Activated CD8-positive, alpha-beta T cell treated with anti-CD3 and anti-CD28 coated beads for 36 hours (primary cell): Measurements from ENCODE around the gene MTUS2. TPM values are rescaled to one million over a fixed set of nuclear protein-coding genes. Genes with fewer than 3 reads are reported as not detected.

Source experiments
- ATAC-seq: fragments of 200-7000 bp; cut with Tn5 transposase; one replicate; pipeline ENCODE4 v1.10.0; 2021; ENCODE audit warnings: mild to moderate bottlenecking, moderate library complexity
- CTCF ChIA-PET: fragments of 350-600 bp; sonication (Branson Sonifier 250); formaldehyde crosslinking; loops from one replicate; lab custom pipeline; 2021; ENCODE audit warnings: antibody characterized with exemption; lab: Charles Lee
- POLR2A ChIA-PET: fragments of 350-600 bp; sonication (Branson Sonifier 250); formaldehyde crosslinking; loops from one replicate; lab custom pipeline; 2021; ENCODE audit warnings: antibody characterized with exemption; lab: Charles Lee
- DNase-seq: peaks from one replicate; pipeline ENCODE4 v3.0.0-alpha.2; 2020
- H3K27ac Mint-ChIP-seq: one replicate; pipeline ENCODE4 v1.8.0; 2021; ENCODE audit warnings: mild to moderate bottlenecking, mixed read lengths
- H3K27me3 Mint-ChIP-seq: one replicate; pipeline ENCODE4 v1.8.0; 2021; ENCODE audit warnings: mixed read lengths
- H3K36me3 Mint-ChIP-seq: one replicate; pipeline ENCODE4 v1.8.0; 2021; ENCODE audit warnings: low read depth, mixed read lengths
- H3K4me1 Mint-ChIP-seq: one replicate; pipeline ENCODE4 v1.8.0; 2021; ENCODE audit warnings: low read depth, mixed read lengths
- H3K4me3 Mint-ChIP-seq: one replicate; pipeline ENCODE4 v1.8.0; 2021; ENCODE audit warnings: mild to moderate bottlenecking, moderate library complexity, mixed read lengths
- H3K9me3 Mint-ChIP-seq: one replicate; pipeline ENCODE4 v1.8.0; 2021; ENCODE audit warnings: mixed read lengths
- CTCF ChIP-seq: fragments of 200-600 bp; IDR thresholded peaks from one replicate; pipeline ENCODE4 v1.8.0; 2022; ENCODE audit warnings: antibody characterized with exemption, mild to moderate bottlenecking
- intact Hi-C: fragments of 100-400 bp; cut with micrococcal nuclease; formaldehyde crosslinking; loops from one replicate; pipeline ENCODE4 v1.10.0; 2022
- total RNA-seq, 2 experiments: library from RNA; stranded (reverse); gene quantifications; one replicate each; pipeline ENCODE4 v1.2.3, GENCODE V29; 2021

Gene MTUS2
- total RNA-seq, 2 experiments from 2014 or later: not detected

GRCh38 chr13:29129616-29130015 is 309.5 kb downstream of the MTUS2 start:
- no peak for DNase-seq
- Mint-ChIP-seq H3K4me1 (peaks cover 3% of the 10 kb centered on the region), H3K27ac (no peak overlapping the region), H3K36me3 (no peaks in the 10 kb centered on the region), H3K4me3 (no peak overlapping the region), H3K27me3 (no peaks in the 10 kb centered on the region), H3K9me3 (no peaks in the 10 kb centered on the region)
- no peak for ATAC-seq
- CTCF ChIA-PET: no interaction called here
- no peak for TF ChIP-seq CTCF
- intact Hi-C loops: no loop called here
- POLR2A ChIA-PET: no interaction called here

- H3K36me3 Mint-ChIP-seq: no peaks in the 10 kb centered on the region
- DNase-seq: no peak
- ATAC-seq: no peak
- POLR2A ChIA-PET: no interaction called here
- H3K27me3 Mint-ChIP-seq: no peaks in the 10 kb centered on the region
- intact Hi-C loops: no loop called here
- no peak overlapping the region for H3K27ac Mint-ChIP-seq
- peaks cover under 1% of the 10 kb centered on the region for H3K4me1 Mint-ChIP-seq
- CTCF ChIA-PET: no interaction called here
- H3K9me3 Mint-ChIP-seq: no peaks in the 10 kb centered on the region
- TF ChIP-seq CTCF: no peak
- no peak overlapping the region for H3K4me3 Mint-ChIP-seq
These were observed 311.0 kb downstream of the MTUS2 start for GRCh38 chr13:29131159-29131558.

DNA sequence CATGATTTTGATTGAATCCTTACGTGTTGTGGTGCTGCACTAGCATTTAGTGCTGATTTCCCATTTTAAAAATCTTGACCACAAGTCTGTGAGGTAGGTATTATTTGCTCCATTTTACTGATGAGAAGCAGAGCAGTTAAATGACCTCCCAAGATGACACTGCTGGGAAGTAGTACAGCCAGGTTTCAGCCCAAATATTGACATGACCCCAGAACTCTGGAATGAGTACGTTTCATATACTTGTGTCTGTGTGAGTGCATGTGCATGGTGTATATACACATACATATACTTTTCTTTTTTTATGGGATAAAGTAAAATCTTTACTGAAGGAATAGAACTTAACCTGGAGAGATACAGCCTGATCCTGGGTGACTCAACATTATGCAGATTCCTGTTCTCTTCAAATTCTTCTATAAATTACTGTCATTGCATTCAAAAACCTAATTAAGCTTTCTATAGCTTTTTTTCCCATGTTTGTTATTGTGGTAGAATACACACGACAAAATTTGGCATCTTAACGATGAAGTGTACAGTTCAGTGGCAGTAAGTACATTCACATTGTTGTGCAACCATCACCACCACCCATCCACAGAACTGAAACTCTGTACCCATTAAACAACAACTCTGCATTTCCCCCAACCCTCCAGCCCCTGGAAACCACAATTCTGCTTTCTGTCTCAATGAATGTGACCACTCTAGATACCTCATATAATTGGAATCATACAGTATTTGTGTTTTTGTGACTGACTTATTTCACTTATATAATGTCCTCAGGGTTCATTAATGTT is 311.9 kb downstream of the MTUS2 start:
- TF ChIP-seq CTCF: no peak
- no peaks in the 10 kb centered on the region for H3K36me3 Mint-ChIP-seq
- no peak overlapping the region for H3K4me3 Mint-ChIP-seq
- no peaks in the 10 kb centered on the region for H3K9me3 Mint-ChIP-seq
- intact Hi-C loops: no loop called here
- no peaks in the 10 kb centered on the region for H3K27me3 Mint-ChIP-seq
- no peak for DNase-seq
- ChIA-PET POLR2A (no interaction called here), CTCF (no interaction called here)
- ATAC-seq: no peak
- H3K4me1 Mint-ChIP-seq: no peaks in the 10 kb centered on the region
- H3K27ac Mint-ChIP-seq: no peak overlapping the region

GRCh38 chr13:29136341-29136740 is 316.2 kb downstream of the MTUS2 start:
- DNase-seq (no peak), ATAC-seq (no peak)
- Mint-ChIP-seq H3K27ac (no peak overlapping the region), H3K4me1 (no peaks in the 10 kb centered on the region), H3K9me3 (no peaks in the 10 kb centered on the region), H3K36me3 (no peaks in the 10 kb centered on the region), H3K4me3 (no peak overlapping the region), H3K27me3 (no peaks in the 10 kb centered on the region)
- ChIA-PET CTCF (no interaction called here), POLR2A (no interaction called here)
- intact Hi-C loops: no loop called here
- TF ChIP-seq CTCF: no peak

DNA sequence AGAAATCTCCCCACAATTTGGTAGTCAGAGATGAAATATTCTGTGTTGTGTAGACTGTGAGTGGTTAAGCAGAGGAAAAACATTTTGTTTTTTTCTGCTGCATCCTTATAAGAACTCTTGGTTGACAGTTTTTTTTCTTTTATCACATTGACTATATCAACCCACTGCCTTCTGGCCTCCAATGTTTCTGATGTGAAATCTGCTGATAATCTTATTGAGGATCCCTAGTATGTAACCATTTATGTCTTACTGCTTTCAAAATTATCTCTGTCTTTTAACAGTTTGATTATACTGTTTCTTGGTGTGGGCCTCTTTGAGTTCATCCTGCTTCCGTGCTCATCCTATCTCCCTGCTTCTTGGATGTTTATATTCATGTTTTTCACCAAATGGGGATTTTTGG is 316.9 kb downstream of the MTUS2 start:
- Mint-ChIP-seq H3K27me3 (no peaks in the 10 kb centered on the region), H3K27ac (no peak overlapping the region), H3K9me3 (no peaks in the 10 kb centered on the region), H3K4me3 (no peak overlapping the region), H3K36me3 (no peaks in the 10 kb centered on the region), H3K4me1 (no peaks in the 10 kb centered on the region)
- DNase-seq: no peak
- CTCF ChIA-PET: no interaction called here
- ATAC-seq: no peak
- intact Hi-C loops: no loop called here
- TF ChIP-seq CTCF: no peak
- POLR2A ChIA-PET: no interaction called here
